ENCODE data around the gene TRAPPC3L.

GRCh38 chr6:116483616-116484015, 61.9 kb downstream of the TRAPPC3L start:
- TF ChIP-seq, protein P1, sequence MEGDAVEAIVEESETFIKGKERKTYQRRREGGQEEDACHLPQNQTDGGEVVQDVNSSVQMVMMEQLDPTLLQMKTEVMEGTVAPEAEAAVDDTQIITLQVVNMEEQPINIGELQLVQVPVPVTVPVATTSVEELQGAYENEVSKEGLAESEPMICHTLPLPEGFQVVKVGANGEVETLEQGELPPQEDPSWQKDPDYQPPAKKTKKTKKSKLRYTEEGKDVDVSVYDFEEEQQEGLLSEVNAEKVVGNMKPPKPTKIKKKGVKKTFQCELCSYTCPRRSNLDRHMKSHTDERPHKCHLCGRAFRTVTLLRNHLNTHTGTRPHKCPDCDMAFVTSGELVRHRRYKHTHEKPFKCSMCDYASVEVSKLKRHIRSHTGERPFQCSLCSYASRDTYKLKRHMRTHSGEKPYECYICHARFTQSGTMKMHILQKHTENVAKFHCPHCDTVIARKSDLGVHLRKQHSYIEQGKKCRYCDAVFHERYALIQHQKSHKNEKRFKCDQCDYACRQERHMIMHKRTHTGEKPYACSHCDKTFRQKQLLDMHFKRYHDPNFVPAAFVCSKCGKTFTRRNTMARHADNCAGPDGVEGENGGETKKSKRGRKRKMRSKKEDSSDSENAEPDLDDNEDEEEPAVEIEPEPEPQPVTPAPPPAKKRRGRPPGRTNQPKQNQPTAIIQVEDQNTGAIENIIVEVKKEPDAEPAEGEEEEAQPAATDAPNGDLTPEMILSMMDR (IDR thresholded peaks at IDR 0.05): no peak
- TF ChIP-seq POLR2A (IDR thresholded peaks at IDR 0.05): no peak
- TF ChIP-seq EP300 (IDR thresholded peaks at IDR 0.05): no peak
- no peak for TF ChIP-seq POLR2AphosphoS5 (IDR thresholded peaks at IDR 0.05)
